ENCODE measurements around the gene ANKH.
"Not testable (repeated sequence)": the region's sequence is repeated elsewhere in the genome, so short reads cannot be mapped to it uniquely, and the experiment has no call there.

ANKH gene

GRCh38 chr5:14854799-14855198, 16.8 kb downstream of the ANKH start:
- DNase-seq (ENCODE audit: low read depth): no peak

DNA sequence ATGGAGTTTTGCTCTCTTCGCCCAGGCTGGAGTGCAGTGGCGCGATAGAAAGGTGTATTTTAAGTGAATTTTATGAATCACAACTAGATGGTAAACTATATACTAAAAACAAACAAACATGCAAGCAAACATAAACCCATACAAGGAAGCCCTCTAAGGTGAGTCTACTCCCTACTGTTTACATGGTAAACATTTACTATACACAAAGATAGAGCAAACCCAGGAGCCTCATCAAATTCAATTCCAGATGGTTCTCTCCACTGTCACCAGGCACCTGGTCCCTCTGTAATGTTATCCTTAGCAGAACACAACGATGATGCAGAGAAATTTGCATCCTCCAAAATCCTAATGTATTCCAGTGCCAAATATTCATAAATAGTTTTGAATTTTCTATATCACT, 17.9 kb downstream of the ANKH start:
- DNase-seq (ENCODE audit: low read depth): no peak

DNA sequence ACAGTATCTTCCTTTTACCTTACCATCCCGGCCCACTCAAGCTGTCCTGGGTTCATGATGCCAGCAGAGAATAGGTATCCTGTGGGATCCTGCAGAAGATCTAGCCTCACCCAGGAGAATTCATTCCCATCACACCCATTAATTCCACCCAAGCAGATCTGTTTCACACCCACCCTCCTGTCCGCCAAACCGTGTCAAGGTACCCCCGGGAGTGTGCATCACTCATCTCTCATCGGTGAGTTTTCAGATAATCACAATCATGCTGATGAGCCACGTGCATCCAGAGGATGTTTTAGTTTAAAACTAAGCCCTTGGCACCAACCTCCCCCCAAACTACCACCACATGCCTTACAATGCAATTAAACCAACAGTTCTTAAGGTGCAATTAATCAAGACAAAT, 18.8 kb downstream of the ANKH start:
- no peak for DNase-seq (ENCODE audit: low read depth)

- no peak for DNase-seq (ENCODE audit: low read depth)
Observed at GRCh38 chr5:14851999-14852526, 19.5 kb downstream of the ANKH start.

GRCh38 chr5:14851597-14851996, 20.0 kb downstream of the ANKH start:
- no peak for DNase-seq (ENCODE audit: low read depth)

GRCh38 chr5:14851050-14851419, 20.5 kb downstream of the ANKH start:
- DNase-seq (ENCODE audit: low read depth): no peak

- no peak for DNase-seq (ENCODE audit: low read depth)
Observed at GRCh38 chr5:14850419-14851049, 21.0 kb downstream of the ANKH start.

- DNase-seq (ENCODE audit: low read depth): no peak
Observed at GRCh38 chr5:14849516-14850294, 21.9 kb downstream of the ANKH start.

DNA sequence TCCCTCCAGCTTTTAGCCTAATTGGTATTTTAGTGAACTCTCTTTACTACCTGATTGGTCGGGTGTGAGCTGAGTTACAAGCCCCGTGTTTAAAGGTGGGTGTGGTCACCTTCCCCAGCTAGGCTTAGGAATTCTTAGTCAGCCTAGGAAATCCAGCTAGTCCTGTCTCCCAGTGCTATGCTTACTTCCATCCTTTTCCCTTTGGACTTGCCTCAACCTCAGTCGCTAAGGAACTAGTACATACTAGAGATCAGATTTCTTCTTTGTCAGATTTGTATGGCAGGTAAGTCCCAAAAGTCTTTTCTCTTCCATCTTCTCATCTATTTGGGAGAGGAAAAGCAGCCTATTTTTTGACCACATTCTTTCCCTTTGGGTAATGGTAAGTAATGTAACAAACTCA, 22.6 kb downstream of the ANKH start:
- DNase-seq (ENCODE audit: low read depth): not testable (repeated sequence)

GRCh38 chr5:14848385-14848784, 23.2 kb downstream of the ANKH start:
- no peak for DNase-seq (ENCODE audit: low read depth)

- no peak for DNase-seq (ENCODE audit: low read depth)
Observed at GRCh38 chr5:14847471-14847870, 24.1 kb downstream of the ANKH start.

DNA sequence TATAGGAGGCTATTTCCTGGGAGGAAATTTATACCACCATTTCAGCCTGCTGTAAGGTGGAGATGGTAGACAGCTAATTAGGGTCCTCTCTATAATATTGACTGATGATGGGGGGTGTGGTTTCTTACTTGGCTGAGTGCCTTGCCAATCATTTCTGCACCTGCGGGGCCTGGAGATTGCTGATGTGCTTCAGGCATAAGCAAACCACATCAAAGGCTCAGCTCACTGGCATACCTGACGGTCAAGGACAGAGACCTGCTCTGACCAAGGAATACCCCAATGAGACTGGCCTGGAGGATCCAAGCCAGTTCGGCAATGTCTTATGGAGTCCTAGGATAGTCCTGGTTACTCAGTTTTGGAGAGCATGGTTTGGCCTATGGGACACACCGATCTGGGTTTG, 29.5 kb downstream of the ANKH start:
- DNase-seq (ENCODE audit: low read depth): no peak

- no peak for DNase-seq (ENCODE audit: low read depth)
Observed at GRCh38 chr5:14840624-14841023, 31.0 kb downstream of the ANKH start.

- DNase-seq (ENCODE audit: low read depth): no peak
Observed at GRCh38 chr5:14838396-14839319, 32.9 kb downstream of the ANKH start.

- DNase-seq (ENCODE audit: low read depth): not testable (repeated sequence)
Observed at GRCh38 chr5:14837423-14838122, 34.0 kb downstream of the ANKH start.

DNA sequence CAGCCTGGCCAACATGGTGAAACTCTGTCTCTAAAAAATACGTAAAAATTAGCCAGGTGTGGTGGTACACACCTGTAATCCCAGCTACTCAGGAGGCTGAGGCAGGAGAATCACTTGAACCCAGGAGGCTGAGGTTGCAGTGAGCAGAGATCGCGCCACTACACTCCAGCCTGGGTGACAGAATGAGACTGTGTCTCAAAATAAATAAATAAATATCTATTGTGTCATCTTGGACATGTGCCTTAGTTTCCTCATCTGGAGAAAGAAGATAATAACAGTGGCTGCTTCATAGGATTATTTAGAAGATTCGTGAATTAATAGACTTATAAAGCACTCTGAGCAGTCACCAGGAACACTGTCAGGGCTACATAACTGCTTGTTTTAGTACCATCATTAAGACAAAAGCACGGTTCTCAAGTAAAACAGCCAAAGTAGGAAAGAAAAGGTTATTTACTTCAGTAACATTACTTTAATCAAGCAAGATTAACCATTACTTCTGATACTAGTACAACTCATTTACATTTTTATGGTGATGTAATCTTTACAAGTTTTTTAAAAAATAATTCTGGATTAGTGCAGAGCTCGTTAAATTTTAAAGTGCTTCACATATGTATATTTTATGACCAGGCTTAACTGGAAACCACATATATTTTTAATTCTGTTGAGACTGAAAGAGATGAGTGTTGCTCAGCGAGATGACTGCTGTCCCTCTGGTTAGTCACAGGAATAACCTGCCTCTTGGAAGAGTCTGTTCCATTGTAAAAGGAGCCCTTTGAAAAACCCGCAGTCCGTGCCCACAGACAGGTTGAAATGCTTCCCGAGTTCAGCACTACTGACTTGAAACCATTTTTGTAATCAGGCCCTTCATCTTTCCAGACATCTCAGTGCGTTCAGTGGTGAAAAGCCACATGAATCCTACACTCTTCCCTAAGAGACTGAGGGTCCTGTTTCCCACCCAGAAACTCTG, 36.7 kb downstream of the ANKH start:
- no peak for DNase-seq (ENCODE audit: low read depth)

- DNase-seq (ENCODE audit: low read depth): no peak
Observed at GRCh38 chr5:14834062-14834461, 37.5 kb downstream of the ANKH start.

DNA sequence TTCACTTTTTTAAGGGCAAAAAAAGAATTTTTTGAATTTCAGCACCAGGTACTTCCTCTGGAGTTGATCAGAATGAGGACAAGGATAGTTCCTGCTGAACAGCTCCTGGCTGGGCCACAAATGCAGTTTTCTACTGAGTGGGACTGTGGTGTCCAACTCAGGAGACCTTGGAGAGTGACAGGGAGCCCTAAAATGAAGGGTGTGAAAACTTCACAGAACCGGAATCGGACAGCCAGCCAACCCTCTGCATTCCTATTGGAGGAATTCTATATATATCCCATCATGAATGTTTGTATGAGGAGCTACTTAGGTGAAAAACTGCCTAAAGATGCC, 40.6 kb downstream of the ANKH start:
- no peak for DNase-seq (ENCODE audit: low read depth)

DNA sequence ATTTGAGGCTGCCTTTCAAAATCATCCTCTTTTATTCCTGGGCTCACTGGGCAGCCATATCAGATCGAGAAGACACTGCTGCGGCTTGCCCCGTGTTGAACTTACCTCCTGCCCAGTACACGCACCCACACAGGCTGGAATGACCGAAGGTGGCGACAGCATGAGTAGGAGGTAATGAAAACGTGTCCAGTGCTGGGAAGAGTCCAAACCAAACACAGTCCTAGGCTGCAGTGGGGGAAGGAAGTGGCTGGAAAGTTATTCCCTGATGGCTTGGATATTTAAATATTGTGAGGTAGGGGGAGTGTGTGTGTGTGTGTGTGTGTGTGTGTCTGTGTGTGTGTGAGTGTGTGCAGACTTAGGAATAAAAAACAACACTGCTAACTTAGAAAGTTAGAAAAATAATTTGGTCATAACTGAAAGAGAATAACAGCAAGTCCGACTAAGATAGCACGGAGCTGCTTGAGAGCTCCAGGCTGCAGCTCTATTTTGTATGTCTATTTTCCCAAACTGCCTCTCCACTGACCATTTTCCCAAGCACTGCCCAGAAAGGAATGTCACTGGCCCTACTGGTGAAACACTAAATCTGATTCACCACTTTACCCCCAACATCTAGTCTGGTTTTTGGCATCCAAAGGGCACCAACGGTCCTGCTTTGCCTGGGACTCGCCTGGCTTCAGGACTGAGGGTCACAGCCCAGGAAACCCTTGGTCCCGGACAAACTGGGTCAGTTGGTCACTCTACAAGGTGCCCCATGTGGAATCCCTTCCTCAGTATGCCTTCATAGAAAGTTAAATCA, 41.2 kb downstream of the ANKH start:
- DNase-seq (ENCODE audit: low read depth): no peak

DNA sequence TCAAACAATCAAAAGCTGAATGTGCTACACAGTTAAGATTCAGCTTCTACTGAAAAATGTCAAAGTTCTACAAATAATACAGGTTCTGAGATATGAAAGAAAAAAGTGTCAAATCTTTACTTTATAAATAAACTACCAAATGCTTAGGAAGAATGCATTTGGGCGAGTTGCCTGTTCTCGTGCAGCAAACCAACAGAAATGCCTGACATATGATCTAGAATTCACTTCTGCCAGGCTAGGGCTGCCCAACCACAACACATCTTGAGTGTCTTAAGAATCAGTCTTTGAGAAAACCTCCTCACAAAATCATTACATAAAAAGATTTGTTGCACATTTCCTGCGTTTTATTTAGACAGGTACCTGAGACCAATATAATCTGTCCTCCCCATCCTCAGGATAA, 42.2 kb downstream of the ANKH start:
- no peak for DNase-seq (ENCODE audit: low read depth)

All from CMK (cell line).